Measurements from ENCODE around the gene TRIM58.

GRCh38 chr1:247905181-247905580 is 48.2 kb downstream of the TRIM58 start:
- TF ChIP-seq CTCF (IDR thresholded peaks at IDR 0.05): no peak
- no peak for TF ChIP-seq POLR2A (IDR thresholded peaks at IDR 0.05)
- no peak for TF ChIP-seq EP300 (IDR thresholded peaks at IDR 0.05; ENCODE audit: low read depth)
